AG09309 (cell line): ENCODE results near the gene PLA2G2D.

Experiments used
- DNase-seq: peaks from one replicate; pipeline ENCODE4 v3.0.0-alpha.2; 2010; ENCODE audit warnings: low read depth
- H3K4me3 ChIP-seq: 2 replicates; pipeline ENCODE4 v1.5.1; 2011; ENCODE audit warnings: mild to moderate bottlenecking, low read depth, low read length, moderate library complexity; ENCODE audit not compliant: control insufficient read depth
- TF ChIP-seq, protein P1 (sequence below): IDR thresholded peaks from 2 replicates; pipeline ENCODE4 v1.5.1; 2011; ENCODE audit warnings: mild to moderate bottlenecking, low read depth, low read length, inconsistent platforms; ENCODE audit not compliant: insufficient read depth, control insufficient read depth; ENCODE audit errors: missing control alignments

Gene PLA2G2D

DNA sequence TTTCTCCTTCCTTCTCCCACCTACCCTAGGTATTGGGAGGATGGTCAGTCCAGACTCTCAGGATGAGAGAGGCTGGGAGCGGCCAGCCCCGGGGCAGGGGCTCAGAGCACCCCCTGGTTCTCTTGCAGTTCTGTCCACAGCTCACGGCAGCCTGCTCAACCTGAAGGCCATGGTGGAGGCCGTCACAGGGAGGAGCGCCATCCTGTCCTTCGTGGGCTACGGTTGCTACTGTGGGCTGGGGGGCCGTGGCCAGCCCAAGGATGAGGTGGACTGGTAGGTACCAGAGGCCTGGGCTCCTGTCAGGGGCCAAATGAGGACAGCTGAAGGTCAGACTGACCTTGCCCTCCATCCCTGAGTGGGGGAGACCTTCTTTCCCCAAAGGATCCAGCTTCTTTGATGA lies 24.0 kb upstream of the PLA2G2D start:
- DNase-seq: no peak
- H3K4me3 ChIP-seq: no peak overlapping the region
- TF ChIP-seq, protein P1, sequence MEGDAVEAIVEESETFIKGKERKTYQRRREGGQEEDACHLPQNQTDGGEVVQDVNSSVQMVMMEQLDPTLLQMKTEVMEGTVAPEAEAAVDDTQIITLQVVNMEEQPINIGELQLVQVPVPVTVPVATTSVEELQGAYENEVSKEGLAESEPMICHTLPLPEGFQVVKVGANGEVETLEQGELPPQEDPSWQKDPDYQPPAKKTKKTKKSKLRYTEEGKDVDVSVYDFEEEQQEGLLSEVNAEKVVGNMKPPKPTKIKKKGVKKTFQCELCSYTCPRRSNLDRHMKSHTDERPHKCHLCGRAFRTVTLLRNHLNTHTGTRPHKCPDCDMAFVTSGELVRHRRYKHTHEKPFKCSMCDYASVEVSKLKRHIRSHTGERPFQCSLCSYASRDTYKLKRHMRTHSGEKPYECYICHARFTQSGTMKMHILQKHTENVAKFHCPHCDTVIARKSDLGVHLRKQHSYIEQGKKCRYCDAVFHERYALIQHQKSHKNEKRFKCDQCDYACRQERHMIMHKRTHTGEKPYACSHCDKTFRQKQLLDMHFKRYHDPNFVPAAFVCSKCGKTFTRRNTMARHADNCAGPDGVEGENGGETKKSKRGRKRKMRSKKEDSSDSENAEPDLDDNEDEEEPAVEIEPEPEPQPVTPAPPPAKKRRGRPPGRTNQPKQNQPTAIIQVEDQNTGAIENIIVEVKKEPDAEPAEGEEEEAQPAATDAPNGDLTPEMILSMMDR: no peak

DNA sequence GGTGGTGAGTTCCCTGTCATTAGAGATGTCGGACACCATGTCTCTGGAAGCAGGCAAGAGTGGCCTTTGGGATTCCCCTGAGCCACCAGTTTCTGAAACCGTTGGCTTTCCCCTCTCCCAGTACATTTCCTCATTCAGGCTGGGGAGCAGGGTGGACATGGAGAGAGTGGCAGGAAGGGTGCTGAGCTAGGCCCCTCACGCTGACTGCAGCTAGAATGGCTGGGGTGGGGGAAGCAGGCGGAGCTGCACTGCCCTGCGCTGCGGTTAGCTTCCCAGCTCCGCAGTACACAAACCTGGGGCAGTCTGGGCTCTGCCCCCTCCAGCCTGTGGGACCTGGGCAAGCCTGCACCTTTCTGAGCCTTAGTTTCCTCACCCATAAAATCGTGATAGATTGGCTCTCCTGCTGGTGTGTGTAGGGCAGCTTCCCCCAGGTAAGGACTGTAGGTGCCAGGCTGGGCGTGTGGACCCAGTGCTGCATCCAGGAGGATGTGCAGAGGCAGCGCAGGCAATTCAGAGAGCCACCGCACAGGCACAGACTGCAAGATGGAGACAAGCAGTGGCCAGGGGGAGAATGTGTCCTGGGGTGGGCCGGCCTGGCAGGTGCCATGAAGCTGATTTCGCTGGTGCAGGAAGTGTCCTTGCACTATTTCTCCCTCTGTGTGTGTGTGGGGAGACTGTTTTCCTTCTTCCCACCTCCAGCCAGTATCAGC lies 22.8 kb upstream of the PLA2G2D start:
- TF ChIP-seq, protein P1: no peak
- H3K4me3 ChIP-seq: no peak overlapping the region
- DNase-seq: no peak

DNA sequence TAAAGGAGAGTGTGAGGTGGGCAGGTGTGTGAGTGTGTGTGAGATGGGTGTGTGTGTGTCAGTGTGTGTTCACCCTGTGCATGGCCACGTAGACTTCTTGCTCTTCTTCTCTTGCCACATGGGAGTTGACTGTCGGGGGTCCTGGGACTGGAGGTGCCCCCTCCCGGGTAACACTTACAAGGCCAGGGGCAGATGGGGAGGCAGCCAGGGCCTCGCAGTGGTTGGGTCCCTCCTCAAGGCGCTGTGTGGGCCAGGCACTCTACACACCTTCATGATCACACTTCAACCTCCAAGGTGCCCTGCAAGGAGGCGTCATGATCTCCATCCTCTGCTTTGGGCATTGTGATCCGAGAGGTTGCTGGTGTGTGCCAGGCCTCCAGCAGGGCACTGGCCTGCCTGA lies 22.1 kb upstream of the PLA2G2D start:
- TF ChIP-seq, protein P1: no peak
- no peak overlapping the region for H3K4me3 ChIP-seq
- DNase-seq: no peak

DNA sequence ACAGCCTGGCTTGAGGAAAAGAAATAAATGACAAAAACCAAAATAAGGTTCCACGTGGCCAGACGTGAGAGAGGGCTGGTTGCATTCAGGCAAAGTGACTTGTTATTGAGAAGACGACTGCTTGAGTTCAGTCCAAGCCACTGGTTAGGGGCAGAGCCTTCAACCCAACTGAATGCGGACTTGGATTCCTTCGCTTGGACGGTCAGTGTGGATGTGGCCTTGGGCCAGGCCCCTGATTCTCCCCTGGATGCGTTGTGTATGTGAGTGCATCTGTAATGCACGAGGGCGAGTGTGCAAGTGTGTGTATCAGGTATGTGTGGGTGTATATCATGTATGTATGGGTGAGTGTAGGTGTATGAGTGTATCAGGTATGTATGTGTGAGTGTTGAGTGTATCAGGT lies 21.7 kb upstream of the PLA2G2D start:
- TF ChIP-seq, protein P1: no peak
- H3K4me3 ChIP-seq: no peak overlapping the region
- DNase-seq: no peak

DNA sequence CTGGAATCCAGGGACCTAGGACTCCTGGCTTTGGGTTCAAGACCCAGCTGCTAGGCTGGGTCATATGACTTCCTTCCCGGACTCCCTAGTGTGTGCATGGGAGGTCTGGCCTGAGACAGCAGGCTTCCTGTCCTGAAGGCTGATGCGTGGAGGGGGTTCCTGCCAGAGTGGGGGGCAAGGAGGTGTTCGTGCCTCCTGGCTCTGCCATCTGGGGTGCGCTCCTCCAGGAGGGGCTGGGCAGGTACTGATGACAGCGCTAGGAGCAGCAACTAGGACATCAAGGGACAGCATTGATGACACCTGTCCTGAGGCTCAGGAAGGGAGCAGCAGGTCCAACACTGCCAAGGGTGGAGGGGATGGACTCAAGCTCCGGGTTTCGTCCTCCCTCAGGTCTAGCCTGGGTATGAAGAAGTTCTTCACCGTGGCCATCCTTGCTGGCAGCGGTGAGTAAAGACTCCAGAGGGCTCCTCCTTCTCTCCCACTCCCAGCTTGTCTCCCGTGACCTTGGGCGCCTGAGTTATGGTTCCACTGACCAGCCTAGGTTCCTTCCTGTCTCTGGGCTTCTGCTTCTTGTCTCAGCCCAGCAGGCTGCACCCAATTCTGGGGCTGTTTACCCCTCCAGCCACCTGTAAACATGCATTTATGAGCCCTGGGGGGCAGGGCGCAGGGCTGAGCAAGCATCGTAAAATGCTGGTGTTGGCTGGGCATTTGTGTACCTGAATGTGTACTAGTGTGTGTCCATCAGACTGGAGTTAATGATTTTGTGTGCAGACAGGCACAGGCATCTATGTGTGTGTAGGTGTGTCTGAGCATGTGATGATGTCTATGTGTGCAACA lies 20.7 kb upstream of the PLA2G2D start:
- TF ChIP-seq, protein P1: no peak
- H3K4me3 ChIP-seq: no peak overlapping the region
- no peak for DNase-seq

DNA sequence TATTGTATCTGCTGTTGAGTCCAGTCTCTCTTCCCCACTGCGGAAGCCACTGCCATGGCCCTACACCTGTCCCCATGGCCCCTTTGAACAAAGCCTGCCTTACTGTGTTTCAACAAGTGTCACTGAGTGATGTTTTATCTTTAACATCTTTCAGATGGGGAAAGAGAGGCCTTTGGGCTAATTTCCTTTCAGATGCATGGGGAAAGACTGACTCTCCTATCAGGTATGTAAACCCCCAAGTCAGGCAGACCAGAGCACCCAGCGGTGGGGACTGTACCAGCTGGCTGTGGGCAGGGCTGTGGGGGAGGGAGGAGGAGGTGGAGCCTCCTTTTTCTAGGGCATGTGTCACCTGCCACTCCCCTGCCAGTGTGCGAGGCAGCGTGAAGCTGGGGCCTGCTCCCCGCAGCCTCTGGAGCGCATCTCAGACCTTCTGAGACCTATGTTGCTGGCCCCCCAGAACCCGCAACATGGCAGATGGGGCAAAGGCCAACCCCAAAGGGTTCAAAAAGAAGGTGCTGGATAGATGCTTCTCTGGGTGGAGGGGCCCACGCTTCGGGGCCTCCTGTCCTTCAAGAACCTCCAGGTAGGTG lies 19.7 kb upstream of the PLA2G2D start, which contains the start of gene PLA2G2F:
TSS of gene PLA2G2F (plus strand) at position 363 of the 590 bp plus-strand sequence. CDS start at position 468, 105 bp downstream.
- DNase-seq: no peak
- no peak within 1 kb of the TSS for H3K4me3 ChIP-seq
- TF ChIP-seq, protein P1: no peak
